Ishikawa (cell line): ENCODE results near the gene TMCO1.

ENCODE experiments used
- CEBPB ChIP-seq: IDR thresholded peaks from 2 replicates; pipeline ENCODE4 v1.6.1; 2012
- CREB1 ChIP-seq: IDR thresholded peaks from 2 replicates; pipeline ENCODE4 v1.6.1; 2012; ENCODE audit warnings: low read depth
- EGR1 ChIP-seq: IDR thresholded peaks from 2 replicates; pipeline ENCODE4 v1.6.1; 2012
- EP300 ChIP-seq: IDR thresholded peaks from 2 replicates; pipeline ENCODE4 v1.6.1; 2012; ENCODE audit warnings: borderline replicate concordance
- FOXM1 ChIP-seq: IDR thresholded peaks from 2 replicates; pipeline ENCODE4 v1.6.1; 2012; ENCODE audit warnings: low read depth, borderline replicate concordance
- NFIC ChIP-seq: IDR thresholded peaks from 2 replicates; pipeline ENCODE4 v1.6.1; 2012
- RAD21 ChIP-seq: IDR thresholded peaks from 2 replicates; pipeline ENCODE4 v1.6.1; 2012; ENCODE audit warnings: low read depth
- REST ChIP-seq: IDR thresholded peaks from 2 replicates; pipeline ENCODE4 v1.6.1; 2012; ENCODE audit warnings: low read depth, mild to moderate bottlenecking
- TAF1 ChIP-seq: IDR thresholded peaks from 2 replicates; pipeline ENCODE4 v1.6.1; 2012; ENCODE audit warnings: low read depth, mild to moderate bottlenecking
- TCF12 ChIP-seq: IDR thresholded peaks from 2 replicates; pipeline ENCODE4 v1.6.1; 2012; ENCODE audit warnings: low read depth
- TEAD4 ChIP-seq: IDR thresholded peaks from 2 replicates; pipeline ENCODE4 v1.6.1; 2012
- YY1 ChIP-seq: IDR thresholded peaks from 2 replicates; pipeline ENCODE4 v1.6.1; 2012; ENCODE audit warnings: low read depth
- ZBTB7A ChIP-seq: IDR thresholded peaks from 2 replicates; pipeline ENCODE4 v1.6.1; 2012; ENCODE audit warnings: low read depth
- TF ChIP-seq, protein P1 (sequence below): IDR thresholded peaks from 2 replicates; pipeline ENCODE4 v1.6.1; 2012
- TF ChIP-seq, protein P2 (sequence below): IDR thresholded peaks from 2 replicates; pipeline ENCODE4 v1.6.1; 2012

TMCO1 gene

DNA sequence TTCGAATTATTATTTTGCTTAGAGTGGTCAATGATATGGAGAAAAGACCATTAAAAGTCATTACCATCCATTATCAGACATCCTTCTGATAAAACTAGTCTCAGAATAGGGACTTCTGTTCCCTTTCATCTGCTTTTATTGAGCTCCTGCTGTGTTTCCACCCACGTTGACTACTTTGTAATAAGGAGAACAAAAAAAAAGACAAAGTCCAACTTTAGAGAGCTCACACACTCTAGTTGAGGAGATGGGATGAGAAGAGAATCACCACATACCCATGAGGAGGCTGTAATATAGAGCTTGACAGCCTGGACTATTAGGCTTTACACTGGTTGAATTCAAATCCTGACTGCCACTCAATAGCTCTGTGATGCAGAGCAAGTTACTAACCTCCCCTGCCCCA lies 42.5 kb downstream of the TMCO1 start:
- no peak for TF ChIP-seq RAD21

DNA sequence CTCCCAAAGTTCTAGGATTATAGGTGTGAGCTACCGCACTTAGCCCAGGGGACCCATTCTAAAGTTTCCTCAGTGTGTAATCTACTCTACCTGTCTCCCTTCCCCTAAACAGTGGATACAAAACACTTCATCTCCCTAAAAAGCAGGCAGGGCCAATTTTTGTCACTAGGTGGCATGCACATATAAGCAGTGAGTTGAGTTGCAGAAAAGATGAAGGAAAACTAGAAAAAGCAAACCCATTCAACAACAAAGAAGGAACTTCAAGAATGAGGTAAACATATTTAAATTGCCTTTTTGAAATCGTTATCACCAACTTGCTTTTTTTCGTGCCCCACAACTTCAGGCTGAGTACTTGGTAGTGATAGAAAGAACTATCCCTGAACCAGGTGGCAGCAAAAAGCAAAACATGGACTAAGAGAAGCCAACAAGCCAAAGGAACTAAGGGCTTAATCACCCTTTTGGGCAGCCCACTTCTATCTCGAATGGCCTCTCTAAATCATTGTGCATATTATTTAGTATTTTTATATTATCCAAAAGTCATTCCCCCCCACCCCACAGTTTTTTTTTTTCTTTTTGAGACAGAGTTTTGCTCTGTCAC lies 50.7 kb downstream of the TMCO1 start:
- no peak for TF ChIP-seq ZBTB7A
- peak; percentile 91 for TF ChIP-seq RAD21

- TF ChIP-seq YY1 (no peak), NFIC (no peak), EGR1 (no peak), TCF12 (no peak)
- TF ChIP-seq, protein P1, sequence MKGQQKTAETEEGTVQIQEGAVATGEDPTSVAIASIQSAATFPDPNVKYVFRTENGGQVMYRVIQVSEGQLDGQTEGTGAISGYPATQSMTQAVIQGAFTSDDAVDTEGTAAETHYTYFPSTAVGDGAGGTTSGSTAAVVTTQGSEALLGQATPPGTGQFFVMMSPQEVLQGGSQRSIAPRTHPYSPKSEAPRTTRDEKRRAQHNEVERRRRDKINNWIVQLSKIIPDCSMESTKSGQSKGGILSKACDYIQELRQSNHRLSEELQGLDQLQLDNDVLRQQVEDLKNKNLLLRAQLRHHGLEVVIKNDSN = no peak
These were observed 55.9 kb downstream of the TMCO1 start for GRCh38 chr1:165712764-165713163.

DNA sequence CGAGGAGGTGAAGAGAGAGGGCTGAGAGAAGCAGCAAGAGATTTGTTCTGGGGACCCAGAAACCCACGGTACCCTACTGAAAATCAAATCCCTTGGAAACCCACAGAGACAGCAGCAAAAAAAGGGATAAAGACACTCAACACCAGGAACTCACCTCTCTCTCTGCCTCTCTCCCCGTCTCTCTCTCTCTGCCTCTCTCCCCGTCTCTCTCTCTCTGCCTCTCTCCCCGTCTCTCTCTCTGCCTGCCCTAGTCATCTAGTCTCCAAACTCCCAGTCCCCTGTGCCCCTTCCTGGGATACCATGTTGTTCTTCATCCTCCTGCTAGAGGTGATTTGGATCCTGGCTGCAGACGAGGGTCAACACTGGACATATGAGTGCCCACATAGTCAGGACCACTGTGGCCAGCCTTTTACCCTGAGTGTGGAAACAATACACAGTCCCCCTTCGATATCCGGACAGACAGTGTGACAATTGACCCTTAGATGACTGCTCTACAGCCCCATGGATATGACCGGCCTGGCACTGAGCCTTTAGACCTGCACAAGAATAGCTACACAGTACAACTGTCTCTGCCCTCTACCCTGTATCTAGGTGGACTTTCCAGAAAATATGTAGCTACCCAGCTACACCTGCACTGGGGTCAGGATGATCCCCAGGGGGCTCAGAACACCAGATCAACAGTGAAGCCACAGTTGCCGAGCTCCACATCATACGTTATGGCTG lies 60.5 kb downstream of the TMCO1 start:
- TF ChIP-seq CEBPB (no peak), NFIC (no peak)
- TF ChIP-seq, protein P2, sequence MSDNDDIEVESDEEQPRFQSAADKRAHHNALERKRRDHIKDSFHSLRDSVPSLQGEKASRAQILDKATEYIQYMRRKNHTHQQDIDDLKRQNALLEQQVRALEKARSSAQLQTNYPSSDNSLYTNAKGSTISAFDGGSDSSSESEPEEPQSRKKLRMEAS = no peak

GRCh38 chr1:165703648-165704047 lies 65.0 kb downstream of the TMCO1 start:
- TF ChIP-seq, protein P2 = no peak
- TF ChIP-seq EGR1 (no peak), RAD21 (no peak), TAF1 (no peak), YY1 (no peak), TCF12 (no peak), CREB1 (no peak), CEBPB (no peak), TEAD4 (no peak), EP300 (no peak), FOXM1 (no peak), ZBTB7A (no peak), REST (no peak), NFIC (no peak)
- TF ChIP-seq, protein P1 = no peak

GRCh38 chr1:165699577-165699976 lies 69.1 kb downstream of the TMCO1 start:
- TF ChIP-seq TEAD4 = no peak
- no peak for TF ChIP-seq NFIC
- no peak for TF ChIP-seq CEBPB
- TF ChIP-seq, protein P1 = no peak
- no peak for TF ChIP-seq ZBTB7A
- no peak for TF ChIP-seq YY1
- TF ChIP-seq EP300 = no peak
- TF ChIP-seq REST = no peak
- TF ChIP-seq FOXM1 = no peak
- no peak for TF ChIP-seq TCF12
- TF ChIP-seq RAD21 = no peak
- TF ChIP-seq, protein P2 = no peak
- no peak for TF ChIP-seq CREB1
- no peak for TF ChIP-seq TAF1
- TF ChIP-seq EGR1 = no peak
